HepG2 (cell line): ENCODE measurements around the gene MAP7D3. TPM values are rescaled to one million over a fixed set of nuclear protein-coding genes. Genes with fewer than 3 reads are reported as not detected.

Experiments used
- ATAC-seq: fragments of 200-7000 bp; cut with Tn5 transposase; 3 replicates; pipeline ENCODE4 v1.9.1; 2020; ENCODE audit warnings: mild to moderate bottlenecking, moderate library complexity
- BruUV-seq: library from RNA; stranded (reverse); fragments of 400-500 nt; replicated peaks from 2 replicates; lab custom pipeline; 2021; lab: Mats Ljungman, UMichigan
- CTCF ChIA-PET: fragments of 300-600 bp; formaldehyde crosslinking; extraction: SDS; loops from one replicate; lab custom pipeline; 2021; ENCODE audit warnings: low total read pairs, inconsistent platforms, low intra/inter-chr PET ratio; lab: Yijun Ruan, JAX
- POLR2A ChIA-PET: fragments of 350-600 bp; sonication (Branson Sonifier 250); formaldehyde crosslinking; loops from one replicate; lab custom pipeline; 2020; ENCODE audit warnings: antibody characterized with exemption, inconsistent platforms; lab: Yijun Ruan, JAX
- DNase-seq: peaks from one replicate; pipeline ENCODE4 v3.0.0-alpha.2; 2015; ENCODE audit warnings: low spot score
- FAIRE-seq: peaks from 3 replicates; lab custom pipeline; 2011; peaks lifted over from hg19 to GRCh38; lab: Jason Lieb, UNC
- H2AFZ ChIP-seq: one replicate; pipeline ENCODE4 v1.6.1; 2011; ENCODE audit warnings: low read length, inconsistent platforms
- H3K27ac ChIP-seq: fragments of 300-600 bp; 3 replicates; pipeline ENCODE4 v1.8.0; 2011; ENCODE audit warnings: mixed run types, mild to moderate bottlenecking, mixed read lengths, low read length, inconsistent platforms; ENCODE audit not compliant: insufficient read depth; ENCODE audit errors: extremely low read length
- H3K27me3 ChIP-seq, 2 experiments: fragments of 200-600 bp in 1 of 2; 2 replicates in 1 of 2; 3 replicates in 1 of 2; pipeline versions ENCODE4 v1.6.0 to v1.8.0; 2011; ENCODE audit warnings: low read length in 2 of 2, mild to moderate bottlenecking in 2 of 2, moderate library complexity in 2 of 2, inconsistent platforms in 1 of 2; ENCODE audit not compliant: insufficient read depth in 2 of 2, control insufficient read depth in 1 of 2
- H3K36me3 ChIP-seq, 2 experiments: fragments of 200-600 bp in 1 of 2; replicated peaks in 1 of 2; 2 replicates in 1 of 2; 3 replicates in 1 of 2; pipeline versions ENCODE4 v1.5.1 to v1.8.0; 2011; ENCODE audit warnings: low read length in 2 of 2, inconsistent platforms in 1 of 2; ENCODE audit not compliant: insufficient read depth in 2 of 2, control insufficient read depth in 1 of 2
- H3K4me1 ChIP-seq: 2 replicates; pipeline ENCODE4 v1.5.1; 2012; ENCODE audit warnings: low read length, inconsistent platforms; ENCODE audit not compliant: insufficient read depth
- H3K4me2 ChIP-seq: 2 replicates; pipeline ENCODE4 v1.6.0; 2011; ENCODE audit warnings: low read depth, low read length, inconsistent platforms
- H3K4me3 ChIP-seq, 3 experiments: fragments of 200-600 bp in 1 of 3; sonication (generic), shearing (Covaris generic) in 1 of 3; replicated peaks in 1 of 3; 2 replicates each; pipeline ENCODE4 v1.5.1; 2011 to 2016; ENCODE audit warnings: low read length in 3 of 3, inconsistent platforms in 2 of 3, low read depth in 2 of 3, mild to moderate bottlenecking in 2 of 3, control low read depth in 1 of 3, mixed read lengths in 1 of 3; ENCODE audit not compliant: insufficient read depth in 1 of 3
- H3K79me2 ChIP-seq: one replicate; pipeline ENCODE4 v1.6.1; 2011; ENCODE audit warnings: low read length, inconsistent platforms; ENCODE audit not compliant: insufficient read depth
- H3K9ac ChIP-seq: 2 replicates; pipeline ENCODE4 v1.6.0; 2011; ENCODE audit warnings: mild to moderate bottlenecking, low read depth, low read length, inconsistent platforms; ENCODE audit not compliant: insufficient read depth
- H3K9me3 ChIP-seq: 2 replicates; pipeline ENCODE4 v1.5.1; 2012; ENCODE audit warnings: mild to moderate bottlenecking, low read length
- H4K20me1 ChIP-seq: 2 replicates; pipeline ENCODE4 v1.6.0; 2011; ENCODE audit warnings: inconsistent platforms, mild to moderate bottlenecking, low read length, moderate library complexity; ENCODE audit not compliant: insufficient read depth
- CCDC6 ChIP-seq: sonication (generic); formaldehyde crosslinking; IDR thresholded peaks from 2 replicates; pipeline ENCODE4 v1.8.1; 2022; ENCODE audit warnings: mild to moderate bottlenecking, missing genetic modification reagents, moderate library complexity
- ERF ChIP-seq: IDR thresholded peaks from 2 replicates; pipeline ENCODE4 v1.6.1; 2018; ENCODE audit warnings: missing biosample characterization, missing genetic modification reagents
- HNRNPL ChIP-seq: fragments of 200-400 bp; formaldehyde crosslinking; IDR thresholded peaks from 2 replicates; pipeline ENCODE4 v1.6.1; 2017; ENCODE audit warnings: mild to moderate bottlenecking, low read depth, low read length
- POLR2G ChIP-seq: fragments of 200-400 bp; formaldehyde crosslinking; IDR thresholded peaks from 2 replicates; pipeline ENCODE4 v1.6.1; 2018; ENCODE audit warnings: mild to moderate bottlenecking, low read depth, low read length, moderate library complexity
- RNF2 ChIP-seq: fragments of 450-650 bp; conservative IDR thresholded peaks from 2 replicates; pipeline ENCODE4 v1.6.1; 2016; ENCODE audit warnings: low read depth
- SP140L ChIP-seq: sonication (generic); formaldehyde crosslinking; IDR thresholded peaks from 2 replicates; pipeline ENCODE4 v1.4.0; 2020; ENCODE audit warnings: missing genetic modification reagents, borderline replicate concordance
- ZFP90 ChIP-seq: sonication (generic); formaldehyde crosslinking; IDR thresholded peaks from 2 replicates; pipeline ENCODE4 v1.8.0; 2022; ENCODE audit warnings: missing genetic modification reagents, mild to moderate bottlenecking, inconsistent platforms, borderline replicate concordance
- ZNF430 ChIP-seq: sonication (generic); formaldehyde crosslinking; IDR thresholded peaks from 2 replicates; pipeline ENCODE4 v1.9.0; 2021; ENCODE audit warnings: mild to moderate bottlenecking, missing genetic modification reagents
- ZNF746 ChIP-seq: sonication (generic); formaldehyde crosslinking; IDR thresholded peaks from 2 replicates; pipeline ENCODE4 v1.8.0; 2022; ENCODE audit warnings: mild to moderate bottlenecking, missing genetic modification reagents
- in situ Hi-C: cut with HindIII; loops from 2 replicates; pipeline ENCODE4 v1.10.0; 2017; ENCODE audit warnings: low pct_unique_long_range_greater_than_20kb; ENCODE audit not compliant: extremely low pct_ligation_motif_present
- intact Hi-C: fragments of 100-400 bp; cut with micrococcal nuclease; formaldehyde crosslinking; loops from one replicate; pipeline ENCODE4 v1.10.0; 2022; ENCODE audit not compliant: unreplicated experiment
- polyA plus RNA-seq, 8 experiments: library from polyadenylated mRNA; depleted of rRNA in 3 of 8; stranded (reverse) in 7 of 8; unstranded in 1 of 8; fragments of >200 nt; fragmentation: Illumina TruSeq in 4 of 8; extraction: Trizol in 4 of 8; gene quantifications; 2 replicates each; pipeline versions ENCODE4 v1.2.1 to v1.2.3, GENCODE V29; 2011 to 2016; ENCODE audit warnings: low read depth in 4 of 8, missing spikeins in 1 of 8, mixed read lengths in 1 of 8; ENCODE audit not compliant: insufficient read depth in 1 of 8
- total RNA-seq, 5 experiments: library from RNA; depleted of rRNA; stranded (reverse); fragments of >200 nt; fragmentation: Illumina TruSeq; extraction: Trizol; gene quantifications; 2 replicates each; pipeline ENCODE4 v1.2.3, GENCODE V29; 2016; ENCODE audit warnings: low read depth in 1 of 5
- TF ChIP-seq, protein P1 (sequence below): sonication (generic); formaldehyde crosslinking; IDR thresholded peaks from 2 replicates; pipeline ENCODE4 v1.5.0; 2020; ENCODE audit warnings: missing genetic modification reagents, mild to moderate bottlenecking, borderline replicate concordance
- TF ChIP-seq, protein P2 (sequence below): sonication (generic); formaldehyde crosslinking; IDR thresholded peaks from 2 replicates; pipeline ENCODE4 v1.4.0; 2020; ENCODE audit warnings: missing genetic modification reagents, borderline replicate concordance
- TF ChIP-seq, protein P3 (sequence below): sonication (generic); formaldehyde crosslinking; IDR thresholded peaks from 2 replicates; pipeline ENCODE4 v1.8.1; 2023; ENCODE audit warnings: mild to moderate bottlenecking, missing genetic modification reagents, borderline replicate concordance
- TF ChIP-seq, protein P4 (sequence below): sonication (generic); formaldehyde crosslinking; IDR thresholded peaks from one replicate; pipeline ENCODE4 v1.5.1; 2020; ENCODE audit warnings: mild to moderate bottlenecking, missing genetic modification reagents; ENCODE audit errors: not compliant biosample characterization

The MAP7D3 gene
- total and polyA plus RNA-seq, 2 of the 13 experiments (the other 11 are each of a cell fraction or from before 2014, with no cell fraction given) = not detected

DNA sequence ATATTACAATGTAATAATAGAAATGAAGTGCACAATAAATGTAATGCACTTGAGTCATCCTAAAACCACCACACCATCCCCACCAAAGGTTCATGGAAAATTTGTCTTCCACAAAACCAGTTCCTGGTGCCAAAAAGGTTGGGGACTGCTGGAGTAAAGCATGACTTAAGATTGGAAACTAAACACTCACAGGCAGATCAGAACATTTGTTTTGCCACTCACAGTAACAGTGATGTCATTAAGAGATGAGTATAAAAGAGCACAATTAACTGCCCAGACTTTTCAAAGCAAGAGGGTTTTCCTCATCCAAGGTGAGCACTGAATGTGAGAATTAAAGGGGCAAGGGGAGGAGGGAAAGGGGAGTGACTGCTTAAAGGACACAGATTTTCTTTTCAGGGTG, 35.6 kb downstream of the MAP7D3 start:
- ChIA-PET POLR2A (no interaction called here), CTCF (no interaction called here)
- no TSS peak for BruUV-seq
- Histone ChIP-seq H3K4me1 (no peaks in the 10 kb centered on the region), H3K4me3 (no peak overlapping the region), H4K20me1 (no peaks in the 10 kb centered on the region), H3K79me2 (no peaks in the 10 kb centered on the region), H2AFZ (no peak overlapping the region), H3K27me3 (no peaks in the 10 kb centered on the region), H3K36me3 (no peaks in the 10 kb centered on the region), H3K9me3 (no peaks in the 10 kb centered on the region), H3K4me2 (no peak overlapping the region), H3K9ac (no peak overlapping the region), H3K27ac (no peak overlapping the region)
- in situ Hi-C loops = no loop called here
- FAIRE-seq = no peak
- TF ChIP-seq, protein P1, sequence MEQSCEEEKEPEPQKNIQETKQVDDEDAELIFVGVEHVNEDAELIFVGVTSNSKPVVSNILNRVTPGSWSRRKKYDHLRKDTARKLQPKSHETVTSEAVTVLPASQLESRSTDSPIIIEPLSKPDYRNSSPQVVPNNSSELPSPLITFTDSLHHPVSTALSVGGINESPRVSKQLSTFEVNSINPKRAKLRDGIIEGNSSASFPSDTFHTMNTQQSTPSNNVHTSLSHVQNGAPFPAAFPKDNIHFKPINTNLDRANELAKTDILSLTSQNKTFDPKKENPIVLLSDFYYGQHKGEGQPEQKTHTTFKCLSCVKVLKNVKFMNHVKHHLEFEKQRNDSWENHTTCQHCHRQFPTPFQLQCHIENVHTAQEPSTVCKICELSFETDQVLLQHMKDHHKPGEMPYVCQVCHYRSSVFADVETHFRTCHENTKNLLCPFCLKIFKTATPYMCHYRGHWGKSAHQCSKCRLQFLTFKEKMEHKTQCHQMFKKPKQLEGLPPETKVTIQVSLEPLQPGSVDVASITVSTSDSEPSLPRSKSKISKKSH (CRISPR knock-in tag) = no peak
- no peak for TF ChIP-seq HNRNPL
- TF ChIP-seq, protein P2, sequence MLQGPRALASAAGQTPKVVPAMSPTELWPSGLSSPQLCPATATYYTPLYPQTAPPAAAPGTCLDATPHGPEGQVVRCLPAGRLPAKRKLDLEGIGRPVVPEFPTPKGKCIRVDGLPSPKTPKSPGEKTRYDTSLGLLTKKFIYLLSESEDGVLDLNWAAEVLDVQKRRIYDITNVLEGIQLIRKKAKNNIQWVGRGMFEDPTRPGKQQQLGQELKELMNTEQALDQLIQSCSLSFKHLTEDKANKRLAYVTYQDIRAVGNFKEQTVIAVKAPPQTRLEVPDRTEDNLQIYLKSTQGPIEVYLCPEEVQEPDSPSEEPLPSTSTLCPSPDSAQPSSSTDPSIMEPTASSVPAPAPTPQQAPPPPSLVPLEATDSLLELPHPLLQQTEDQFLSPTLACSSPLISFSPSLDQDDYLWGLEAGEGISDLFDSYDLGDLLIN (CRISPR knock-in tag) = no peak
- no peak for TF ChIP-seq ZFP90 (CRISPR knock-in tag)
- TF ChIP-seq ZNF746 = no peak
- TF ChIP-seq RNF2 = no peak
- TF ChIP-seq POLR2G = no peak
- no peak for TF ChIP-seq CCDC6 (CRISPR knock-in tag)
- TF ChIP-seq ERF (CRISPR knock-in tag) = no peak
- TF ChIP-seq, protein P3, sequence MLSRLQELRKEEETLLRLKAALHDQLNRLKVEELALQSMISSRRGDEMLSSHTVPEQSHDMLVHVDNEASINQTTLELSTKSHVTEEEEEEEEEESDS (CRISPR knock-in tag) = no peak
- no peak for TF ChIP-seq SP140L
- TF ChIP-seq ZNF430 (CRISPR knock-in tag) = no peak
- TF ChIP-seq, protein P4, sequence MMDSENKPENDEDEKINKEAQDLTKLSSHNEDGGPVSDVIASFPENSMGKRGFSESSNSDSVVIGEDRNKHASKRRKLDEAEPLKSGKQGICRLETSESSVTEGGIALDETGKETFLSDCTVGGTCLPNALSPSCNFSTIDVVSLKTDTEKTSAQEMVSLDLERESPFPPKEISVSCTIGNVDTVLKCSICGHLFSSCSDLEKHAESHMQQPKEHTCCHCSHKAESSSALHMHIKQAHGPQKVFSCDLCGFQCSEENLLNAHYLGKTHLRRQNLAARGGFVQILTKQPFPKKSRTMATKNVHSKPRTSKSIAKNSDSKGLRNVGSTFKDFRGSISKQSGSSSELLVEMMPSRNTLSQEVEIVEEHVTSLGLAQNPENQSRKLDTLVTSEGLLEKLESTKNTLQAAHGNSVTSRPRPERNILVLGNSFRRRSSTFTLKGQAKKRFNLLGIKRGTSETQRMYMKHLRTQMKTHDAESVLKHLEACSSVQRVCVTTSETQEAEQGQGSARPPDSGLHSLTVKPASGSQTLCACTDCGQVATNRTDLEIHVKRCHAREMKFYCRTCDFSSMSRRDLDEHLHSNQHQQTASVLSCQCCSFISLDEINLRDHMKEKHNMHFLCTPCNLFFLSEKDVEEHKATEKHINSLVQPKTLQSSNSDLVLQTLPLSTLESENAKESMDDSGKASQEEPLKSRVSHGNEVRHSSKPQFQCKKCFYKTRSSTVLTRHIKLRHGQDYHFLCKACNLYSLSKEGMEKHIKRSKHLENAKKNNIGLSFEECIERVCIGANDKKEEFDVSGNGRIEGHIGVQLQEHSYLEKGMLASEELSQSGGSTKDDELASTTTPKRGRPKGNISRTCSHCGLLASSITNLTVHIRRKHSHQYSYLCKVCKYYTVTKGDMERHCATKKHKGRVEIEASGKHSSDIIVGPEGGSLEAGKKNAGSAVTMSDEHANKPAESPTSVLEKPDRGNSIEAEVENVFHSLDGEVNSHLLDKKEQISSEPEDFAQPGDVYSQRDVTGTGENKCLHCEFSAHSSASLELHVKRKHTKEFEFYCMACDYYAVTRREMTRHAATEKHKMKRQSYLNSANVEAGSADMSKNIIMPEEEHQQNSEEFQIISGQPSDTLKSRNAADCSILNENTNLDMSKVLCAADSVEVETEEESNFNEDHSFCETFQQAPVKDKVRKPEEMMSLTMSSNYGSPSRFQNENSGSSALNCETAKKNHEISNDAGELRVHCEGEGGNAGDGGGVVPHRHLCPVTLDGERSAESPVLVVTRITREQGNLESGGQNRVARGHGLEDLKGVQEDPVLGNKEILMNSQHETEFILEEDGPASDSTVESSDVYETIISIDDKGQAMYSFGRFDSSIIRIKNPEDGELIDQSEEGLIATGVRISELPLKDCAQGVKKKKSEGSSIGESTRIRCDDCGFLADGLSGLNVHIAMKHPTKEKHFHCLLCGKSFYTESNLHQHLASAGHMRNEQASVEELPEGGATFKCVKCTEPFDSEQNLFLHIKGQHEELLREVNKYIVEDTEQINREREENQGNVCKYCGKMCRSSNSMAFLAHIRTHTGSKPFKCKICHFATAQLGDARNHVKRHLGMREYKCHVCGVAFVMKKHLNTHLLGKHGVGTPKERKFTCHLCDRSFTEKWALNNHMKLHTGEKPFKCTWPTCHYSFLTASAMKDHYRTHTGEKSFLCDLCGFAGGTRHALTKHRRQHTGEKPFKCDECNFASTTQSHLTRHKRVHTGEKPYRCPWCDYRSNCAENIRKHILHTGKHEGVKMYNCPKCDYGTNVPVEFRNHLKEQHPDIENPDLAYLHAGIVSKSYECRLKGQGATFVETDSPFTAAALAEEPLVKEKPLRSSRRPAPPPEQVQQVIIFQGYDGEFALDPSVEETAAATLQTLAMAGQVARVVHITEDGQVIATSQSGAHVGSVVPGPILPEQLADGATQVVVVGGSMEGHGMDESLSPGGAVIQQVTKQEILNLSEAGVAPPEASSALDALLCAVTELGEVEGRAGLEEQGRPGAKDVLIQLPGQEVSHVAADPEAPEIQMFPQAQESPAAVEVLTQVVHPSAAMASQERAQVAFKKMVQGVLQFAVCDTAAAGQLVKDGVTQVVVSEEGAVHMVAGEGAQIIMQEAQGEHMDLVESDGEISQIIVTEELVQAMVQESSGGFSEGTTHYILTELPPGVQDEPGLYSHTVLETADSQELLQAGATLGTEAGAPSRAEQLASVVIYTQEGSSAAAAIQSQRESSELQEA (CRISPR knock-in tag) = no peak
- DNase-seq = no peak
- ATAC-seq = no peak
- intact Hi-C loops = no loop called here
